ENCODE measurements around the gene EPHB1.

EPHB1 gene

GRCh38 chr3:134809427-134810051 is 14.5 kb downstream of the EPHB1 start:
- DNase-seq (ENCODE audit: low spot score): no peak

- DNase-seq (ENCODE audit: low spot score): no peak
Measured at GRCh38 chr3:134810052-134810435, 15.0 kb downstream of the EPHB1 start.

- DNase-seq (ENCODE audit: low spot score): no peak
Measured at GRCh38 chr3:134810850-134811249, 15.8 kb downstream of the EPHB1 start.

GRCh38 chr3:134813618-134814017 is 18.6 kb downstream of the EPHB1 start:
- no peak for DNase-seq (ENCODE audit: low spot score)

GRCh38 chr3:134815519-134815918 is 20.5 kb downstream of the EPHB1 start:
- no peak for DNase-seq (ENCODE audit: low spot score)

GRCh38 chr3:134816623-134817022 is 21.6 kb downstream of the EPHB1 start:
- no peak for DNase-seq (ENCODE audit: low spot score)

GRCh38 chr3:134817297-134817696 is 22.2 kb downstream of the EPHB1 start:
- DNase-seq (ENCODE audit: low spot score): no peak

GRCh38 chr3:134820994-134821393 is 25.9 kb downstream of the EPHB1 start:
- DNase-seq (ENCODE audit: low spot score): no peak

GRCh38 chr3:134822090-134822489 is 27.0 kb downstream of the EPHB1 start:
- DNase-seq (ENCODE audit: low spot score): no peak

- no peak for DNase-seq (ENCODE audit: low spot score)
Measured at GRCh38 chr3:134823679-134824078, 28.6 kb downstream of the EPHB1 start.

- DNase-seq (ENCODE audit: low spot score): no peak
Measured at GRCh38 chr3:134824791-134825190, 29.7 kb downstream of the EPHB1 start.

- no peak for DNase-seq (ENCODE audit: low spot score)
Measured at GRCh38 chr3:134827213-134827612, 32.2 kb downstream of the EPHB1 start.

GRCh38 chr3:134829721-134830120 is 34.7 kb downstream of the EPHB1 start:
- DNase-seq (ENCODE audit: low spot score): no peak

- DNase-seq (ENCODE audit: low spot score): no peak
Measured at GRCh38 chr3:134832585-134832984, 37.5 kb downstream of the EPHB1 start.

- no peak for DNase-seq (ENCODE audit: low spot score)
Measured at GRCh38 chr3:134833453-134834163, 38.5 kb downstream of the EPHB1 start.

- no peak for DNase-seq (ENCODE audit: low spot score)
Measured at GRCh38 chr3:134836921-134837320, 41.9 kb downstream of the EPHB1 start.

- DNase-seq (ENCODE audit: low spot score): no peak
Measured at GRCh38 chr3:134838599-134838998, 43.5 kb downstream of the EPHB1 start.

- no peak for DNase-seq (ENCODE audit: low spot score)
Measured at GRCh38 chr3:134839422-134839821, 44.4 kb downstream of the EPHB1 start.

- DNase-seq (ENCODE audit: low spot score): peak; percentile 38
Measured at GRCh38 chr3:134839990-134840389, 44.9 kb downstream of the EPHB1 start.

- no peak for DNase-seq (ENCODE audit: low spot score)
Measured at GRCh38 chr3:134840459-134840858, 45.4 kb downstream of the EPHB1 start.

- DNase-seq (ENCODE audit: low spot score): no peak
Measured at GRCh38 chr3:134846084-134846483, 51.0 kb downstream of the EPHB1 start.

GRCh38 chr3:134846911-134847317 is 51.9 kb downstream of the EPHB1 start:
- DNase-seq (ENCODE audit: low spot score): no peak

- DNase-seq (ENCODE audit: low spot score): no peak
Measured at GRCh38 chr3:134847349-134847748, 52.3 kb downstream of the EPHB1 start.

- no peak for DNase-seq (ENCODE audit: low spot score)
Measured at GRCh38 chr3:134849561-134849960, 54.5 kb downstream of the EPHB1 start.

All from Ammon's horn (tissue), 1 donor.